H54 (cell line): Measurements from ENCODE around the gene SPNS2.

ENCODE experiments used
- DNase-seq: peaks from one replicate; pipeline ENCODE4 v3.0.0; 2011; ENCODE audit warnings: low spot score, mixed read lengths; ENCODE audit not compliant: insufficient read length
- FAIRE-seq: peaks from 3 replicates; lab custom pipeline; 2011; peaks lifted over from hg19 to GRCh38; lab: Jason Lieb, UNC
- POLR2A ChIP-seq: IDR thresholded peaks from 2 replicates; pipeline ENCODE4 v1.6.1; 2011; ENCODE audit warnings: low read depth, mild to moderate bottlenecking, low read length

SPNS2 gene, protein sequence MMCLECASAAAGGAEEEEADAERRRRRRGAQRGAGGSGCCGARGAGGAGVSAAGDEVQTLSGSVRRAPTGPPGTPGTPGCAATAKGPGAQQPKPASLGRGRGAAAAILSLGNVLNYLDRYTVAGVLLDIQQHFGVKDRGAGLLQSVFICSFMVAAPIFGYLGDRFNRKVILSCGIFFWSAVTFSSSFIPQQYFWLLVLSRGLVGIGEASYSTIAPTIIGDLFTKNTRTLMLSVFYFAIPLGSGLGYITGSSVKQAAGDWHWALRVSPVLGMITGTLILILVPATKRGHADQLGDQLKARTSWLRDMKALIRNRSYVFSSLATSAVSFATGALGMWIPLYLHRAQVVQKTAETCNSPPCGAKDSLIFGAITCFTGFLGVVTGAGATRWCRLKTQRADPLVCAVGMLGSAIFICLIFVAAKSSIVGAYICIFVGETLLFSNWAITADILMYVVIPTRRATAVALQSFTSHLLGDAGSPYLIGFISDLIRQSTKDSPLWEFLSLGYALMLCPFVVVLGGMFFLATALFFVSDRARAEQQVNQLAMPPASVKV

GRCh38 chr17:4498461-4499397 lies at the start of gene SPNS2:
TSS of gene SPNS2 (plus strand) at chr17:4498881. CDS start at chr17:4499048, 167 bp downstream.
- FAIRE-seq (no peak), DNase-seq (peak; percentile 90)
- TF ChIP-seq POLR2A = no peak

DNA sequence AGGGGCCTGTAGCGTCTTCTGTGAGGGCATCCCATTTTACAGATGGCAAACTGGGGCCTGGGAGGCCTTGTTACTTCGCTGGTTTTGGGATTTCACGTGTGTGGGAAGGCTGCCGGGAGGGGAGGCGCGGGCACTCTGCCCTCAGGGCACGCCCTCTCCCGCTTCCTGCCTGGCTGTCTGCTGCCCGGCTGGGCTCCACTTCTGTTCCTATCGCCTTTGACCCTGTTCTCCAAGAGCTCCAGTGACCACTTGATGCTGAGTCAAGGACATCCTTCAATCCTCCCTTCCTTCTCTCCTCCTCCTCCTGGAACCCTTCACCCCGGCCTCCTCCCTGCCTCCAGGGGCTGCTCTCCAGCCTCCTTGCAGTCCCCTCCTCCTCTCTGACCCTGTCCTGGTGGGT lies 48.9 kb upstream of the SPNS2 start:
- FAIRE-seq = no peak
- TF ChIP-seq POLR2A = no peak
- peak; percentile 81 for DNase-seq

DNA sequence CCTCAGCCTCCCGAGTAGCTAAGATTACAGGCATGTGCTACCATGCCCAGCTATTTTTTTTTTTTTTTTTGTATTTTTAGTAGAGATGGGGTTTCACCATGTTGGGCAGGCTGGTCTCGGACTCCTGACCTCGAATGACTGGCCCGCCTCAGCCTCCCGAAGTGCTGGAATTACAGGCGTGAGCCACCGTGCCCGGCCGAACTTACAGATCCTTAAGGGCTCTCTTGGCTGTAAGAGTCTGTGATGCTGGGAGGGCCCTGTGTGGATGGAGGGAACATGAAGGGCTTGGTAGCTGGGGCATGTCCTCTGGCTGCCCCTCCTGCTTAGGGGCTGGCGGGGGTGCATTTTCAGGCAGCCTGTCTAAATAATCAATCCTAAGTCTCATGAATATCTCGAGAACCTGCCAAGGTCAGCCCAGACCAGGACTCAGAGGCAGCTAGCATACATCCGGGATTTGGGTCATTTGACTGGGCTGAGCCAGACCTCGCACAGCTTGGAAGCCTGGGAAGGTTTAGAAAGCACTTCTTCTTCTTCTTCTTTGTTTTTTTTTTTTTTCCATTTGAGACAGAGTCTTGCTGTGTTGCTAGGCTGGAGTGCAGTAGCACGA lies 47.9 kb upstream of the SPNS2 start:
- no peak for DNase-seq
- no peak for FAIRE-seq
- no peak for TF ChIP-seq POLR2A

DNA sequence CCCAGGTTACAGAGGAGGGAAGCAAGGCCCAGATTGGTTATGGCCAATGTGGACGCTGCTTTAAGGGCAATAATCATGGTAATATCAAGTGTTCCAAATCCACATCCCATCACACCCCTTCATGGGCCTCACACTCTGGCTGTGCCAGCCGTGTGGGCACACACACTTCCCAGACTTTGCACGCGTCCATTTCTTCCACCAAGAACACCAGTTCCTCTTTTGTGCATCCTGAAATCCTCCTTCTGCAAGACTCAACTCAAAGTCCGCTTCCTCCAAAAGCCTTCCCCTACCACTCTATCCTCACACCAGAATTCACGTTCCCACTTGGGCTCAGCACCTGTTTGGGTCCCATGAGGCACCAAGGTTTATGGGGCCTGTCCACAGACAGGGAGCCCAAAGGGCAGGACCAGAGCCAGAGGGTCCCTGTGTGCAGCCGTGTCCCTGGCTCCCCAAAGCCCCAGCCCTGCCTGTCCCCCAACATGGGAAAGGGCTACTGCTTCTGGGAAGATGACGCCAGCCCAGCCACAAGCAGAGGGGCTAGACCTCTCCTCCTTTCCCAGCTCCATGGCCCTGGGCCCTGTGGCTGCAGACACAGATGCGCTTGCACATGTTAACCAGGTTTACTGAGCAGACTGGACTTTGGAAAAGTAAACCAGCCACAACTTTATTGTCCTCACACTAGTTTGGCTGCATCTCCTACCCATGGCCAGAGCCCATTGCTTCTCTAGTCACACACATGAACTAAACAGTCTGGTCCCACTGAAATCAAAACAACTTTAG lies 44.7 kb upstream of the SPNS2 start:
- DNase-seq (no peak), FAIRE-seq (no peak)
- TF ChIP-seq POLR2A = no peak

- no peak for TF ChIP-seq POLR2A
- FAIRE-seq (no peak), DNase-seq (no peak)
Observed at GRCh38 chr17:4460661-4461060, 38.0 kb upstream of the SPNS2 start.

- no peak for TF ChIP-seq POLR2A
- DNase-seq (no peak), FAIRE-seq (no peak)
Observed at GRCh38 chr17:4463818-4464476, 34.7 kb upstream of the SPNS2 start.

DNA sequence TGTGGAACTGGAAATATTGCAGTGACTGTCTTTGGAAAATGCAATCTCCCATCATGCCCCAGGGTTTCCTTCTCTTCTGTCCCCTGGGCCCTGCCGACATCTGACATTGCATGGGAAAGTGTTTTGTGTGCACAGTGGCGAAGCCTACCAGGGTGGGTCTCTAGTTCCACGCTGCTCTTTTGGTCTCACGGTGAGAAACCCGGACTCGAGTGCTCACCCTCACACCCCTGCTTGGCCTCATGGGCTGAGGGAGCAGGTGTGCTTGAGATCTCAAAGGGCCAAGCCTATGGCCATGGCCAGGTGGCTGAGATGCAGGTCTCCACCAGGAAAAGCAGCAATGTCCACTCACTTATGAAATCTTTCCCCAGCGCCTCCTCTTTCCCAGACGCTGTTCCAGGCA lies 32.9 kb upstream of the SPNS2 start:
- no peak for FAIRE-seq
- TF ChIP-seq POLR2A = no peak
- DNase-seq = no peak

GRCh38 chr17:4467287-4467686 lies 31.4 kb upstream of the SPNS2 start:
- FAIRE-seq = no peak
- no peak for TF ChIP-seq POLR2A
- no peak for DNase-seq

DNA sequence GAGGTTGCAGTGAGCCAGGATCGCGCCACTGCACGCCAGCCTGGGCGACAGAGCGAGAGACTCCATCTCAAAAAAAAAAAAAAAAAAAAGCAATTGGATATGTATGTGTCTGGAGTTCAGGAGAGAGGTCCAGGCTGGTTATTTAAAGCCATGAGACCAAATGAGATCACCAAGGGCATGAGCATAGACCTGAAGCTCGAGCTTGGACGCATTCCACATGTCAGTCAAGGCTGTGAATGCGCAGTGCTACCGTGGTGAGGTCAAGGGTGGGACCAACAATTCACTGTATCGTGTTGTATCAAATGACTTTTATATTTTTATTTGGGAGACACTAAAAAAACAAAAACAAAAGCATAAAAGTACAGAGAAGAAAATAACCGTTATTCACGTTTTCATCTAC lies 29.1 kb upstream of the SPNS2 start:
- DNase-seq = no peak
- FAIRE-seq = no peak
- TF ChIP-seq POLR2A = no peak

DNA sequence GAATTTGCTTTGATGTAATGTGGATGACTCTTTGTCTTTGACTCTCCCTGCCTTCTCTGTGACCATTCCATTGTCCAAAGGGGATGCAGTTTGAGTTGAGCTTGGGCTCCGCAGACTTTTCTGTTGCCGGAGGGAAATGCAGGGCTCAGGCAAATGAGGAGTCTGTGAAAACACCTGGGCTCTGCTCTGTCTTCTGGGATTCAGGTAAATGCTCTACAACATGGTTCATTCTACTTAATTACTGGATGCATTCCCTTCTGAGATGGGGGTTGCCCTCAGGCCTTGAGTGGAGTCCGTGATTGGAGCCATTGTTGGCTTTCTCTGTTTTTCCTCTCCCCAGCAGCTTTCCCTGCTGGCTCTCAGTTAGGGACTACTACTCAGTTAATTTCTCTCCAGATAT lies 26.4 kb upstream of the SPNS2 start:
- no peak for TF ChIP-seq POLR2A
- DNase-seq = no peak
- no peak for FAIRE-seq

- FAIRE-seq = no peak
- no peak for TF ChIP-seq POLR2A
- DNase-seq = no peak
Observed at GRCh38 chr17:4474093-4474492, 24.6 kb upstream of the SPNS2 start.

DNA sequence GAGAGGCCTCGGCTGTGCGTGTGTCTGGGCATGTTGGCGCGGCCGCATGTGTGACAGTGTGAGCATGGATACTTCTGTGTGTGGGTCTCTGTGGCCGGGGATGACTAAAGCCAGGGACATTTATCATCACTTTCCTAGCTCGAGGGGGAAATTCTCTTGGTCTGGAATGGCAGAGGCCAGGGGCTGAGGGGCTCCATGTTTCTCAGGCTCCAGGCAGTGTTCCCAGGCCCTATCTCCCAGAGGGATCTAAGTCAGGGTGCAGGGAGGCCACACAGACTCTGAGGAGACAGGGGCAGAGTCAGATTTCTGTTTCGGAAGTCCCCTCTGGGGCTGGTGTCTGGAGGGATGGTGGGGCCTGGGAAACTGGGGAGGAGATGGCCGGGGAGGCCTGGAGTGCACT lies 23.7 kb upstream of the SPNS2 start:
- FAIRE-seq (no peak), DNase-seq (no peak)
- no peak for TF ChIP-seq POLR2A
